Activated CD8-positive, alpha-beta memory T cell treated with anti-CD3 and anti-CD28 coated beads for 4 hours (primary cell): ENCODE data around the gene FXYD4.
"Not testable (repeated sequence)": the region's sequence is repeated elsewhere in the genome, so short reads cannot be mapped to it uniquely, and the experiment has no call there.

Source experiments
- DNase-seq, 2 donors: peaks; one replicate each; pipeline ENCODE4 v3.0.0-alpha.2; 2020; ENCODE audit warnings: low read depth in 2 of 2

Gene FXYD4

DNA sequence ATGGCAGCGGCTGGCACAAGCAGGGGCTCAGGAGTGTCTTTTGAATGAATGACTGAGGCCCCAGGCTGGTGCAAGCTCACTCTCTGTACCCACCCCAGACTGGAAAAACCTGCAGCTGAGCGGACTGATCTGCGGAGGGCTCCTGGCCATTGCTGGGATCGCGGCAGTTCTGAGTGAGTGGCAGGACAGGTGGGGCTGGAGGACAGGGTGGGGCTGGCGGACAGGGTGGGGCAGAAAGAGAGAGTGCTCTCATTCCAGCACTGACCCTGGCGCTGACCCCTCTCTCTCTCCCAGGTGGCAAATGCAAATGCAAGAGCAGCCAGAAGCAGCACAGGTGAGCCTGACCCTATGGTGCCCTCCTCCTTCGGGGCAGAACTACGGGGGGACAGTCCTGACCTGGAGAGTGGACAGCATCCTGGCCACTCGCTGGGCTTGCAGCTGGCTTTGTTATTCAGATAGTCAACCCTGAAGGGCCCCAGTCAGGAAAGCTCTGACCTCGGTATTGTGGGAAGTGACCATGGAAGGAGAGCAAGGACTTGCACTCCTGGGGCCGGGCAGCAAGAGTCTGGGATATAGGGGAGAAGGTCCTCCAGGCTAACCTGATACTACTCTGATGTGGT lies 4.1 kb downstream of the FXYD4 start:
- DNase-seq, result no peak

- no peak for DNase-seq
Measured at GRCh38 chr10:43376046-43376635, 4.7 kb downstream of the FXYD4 start.

DNA sequence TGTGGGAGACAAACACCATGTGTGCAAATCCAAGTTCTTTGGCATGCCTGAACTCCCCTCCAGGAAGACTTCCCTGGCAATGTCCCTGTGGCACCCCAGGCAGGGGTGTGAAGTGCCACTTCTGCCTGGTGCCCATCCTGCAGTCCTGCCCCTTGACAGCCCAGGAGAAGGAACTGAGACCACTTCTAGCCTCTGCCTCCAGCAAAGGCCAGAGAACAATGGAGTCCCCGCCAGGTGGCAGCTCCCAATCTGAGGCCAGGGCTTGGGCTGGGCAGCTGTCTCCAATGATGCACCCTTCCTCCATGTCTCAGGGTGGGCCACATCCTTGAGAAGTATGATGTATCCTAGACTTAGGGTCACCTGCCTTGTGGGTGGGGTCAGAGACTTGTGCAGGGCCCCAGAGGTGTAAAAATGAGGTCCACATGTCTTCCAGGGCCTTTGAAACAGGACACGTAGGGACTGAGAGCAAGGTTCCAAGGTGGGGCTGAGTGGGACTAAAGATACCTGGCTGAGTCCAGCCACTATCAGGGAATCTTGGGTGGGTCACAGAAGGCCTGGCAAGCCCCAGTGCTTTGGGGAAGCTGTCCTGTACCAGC lies 5.5 kb downstream of the FXYD4 start:
- no peak for DNase-seq

GRCh38 chr10:43377424-43377883 lies 6.0 kb downstream of the FXYD4 start:
- DNase-seq, result no peak

DNA sequence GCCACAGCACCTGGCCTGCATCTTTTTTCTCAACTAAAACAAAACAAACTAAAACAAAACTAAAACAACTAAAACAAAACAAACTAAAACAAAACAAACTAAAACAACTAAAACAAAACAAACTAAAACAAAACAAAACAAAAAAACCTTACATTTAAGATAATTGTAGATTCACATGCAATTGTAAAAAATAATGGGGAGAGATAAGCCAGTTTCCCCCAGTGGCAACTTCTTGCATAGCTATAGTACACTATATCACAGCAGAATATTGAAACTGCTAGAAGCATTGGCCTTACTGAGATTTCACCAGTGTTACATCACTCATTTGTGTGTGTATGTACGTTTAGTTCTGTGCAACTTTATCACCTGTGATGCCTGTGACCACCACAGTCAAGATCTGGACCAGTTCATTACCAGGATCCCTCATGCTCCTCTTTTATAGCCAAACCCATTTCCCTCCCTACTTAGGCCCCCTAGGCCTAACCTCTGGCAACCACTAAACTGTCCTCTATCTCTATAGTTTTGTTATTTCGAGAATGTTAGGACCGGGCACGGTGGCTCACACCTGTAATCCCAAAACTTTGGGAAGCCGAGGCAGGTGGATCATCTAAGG lies 9.3 kb downstream of the FXYD4 start:
- no peak for DNase-seq

GRCh38 chr10:43383204-43383971 lies 12.0 kb downstream of the FXYD4 start:
- no peak for DNase-seq

GRCh38 chr10:43384252-43385221 lies 13.1 kb downstream of the FXYD4 start:
- no peak for DNase-seq

DNA sequence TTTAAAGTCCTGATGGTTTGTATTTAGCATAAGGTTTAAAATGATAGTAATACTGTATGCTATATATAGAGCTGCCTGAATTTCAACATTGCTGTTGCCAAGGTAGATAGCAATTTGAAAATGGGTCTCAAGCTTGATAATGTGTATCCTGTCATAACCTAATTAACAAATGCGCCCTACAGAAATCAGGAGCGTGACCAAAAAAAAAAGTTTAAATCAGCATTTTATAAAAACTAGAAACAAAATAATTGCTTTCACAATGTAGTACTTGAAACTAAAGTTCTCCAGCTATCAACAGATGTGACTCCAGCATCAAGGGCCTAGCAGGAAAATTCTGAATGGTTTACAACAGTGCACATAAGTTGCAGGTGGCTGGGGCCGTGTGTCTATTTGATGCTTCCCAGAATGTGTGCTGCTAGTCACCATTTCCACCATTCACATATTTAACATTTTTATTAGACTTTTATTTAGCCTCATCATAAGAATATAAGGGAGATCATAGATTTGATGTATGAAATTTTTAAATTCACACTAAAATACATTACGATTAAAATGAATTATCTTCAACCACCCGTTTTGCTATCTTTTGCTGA lies 14.1 kb downstream of the FXYD4 start:
- no peak for DNase-seq

DNA sequence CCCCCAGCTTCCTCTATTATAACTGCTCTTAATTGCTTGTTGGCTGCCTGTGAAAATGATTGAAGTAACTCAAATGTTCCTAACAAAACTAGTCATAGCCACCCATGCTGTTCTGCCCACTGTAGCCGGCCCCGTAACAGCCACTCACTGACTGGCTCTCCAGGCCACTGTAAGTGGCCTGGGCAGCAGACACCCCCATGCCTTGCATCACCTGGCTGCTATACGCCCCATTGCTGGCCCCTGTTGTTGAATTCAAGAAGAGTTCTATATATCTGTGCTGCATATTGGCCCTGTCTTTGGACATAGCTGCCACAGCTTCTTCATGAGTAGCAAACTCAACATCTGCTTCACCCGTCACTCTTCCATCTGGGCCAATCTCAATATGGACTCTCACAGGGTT lies 15.1 kb downstream of the FXYD4 start:
- DNase-seq, result no peak

GRCh38 chr10:43386981-43387677 lies 15.7 kb downstream of the FXYD4 start:
- DNase-seq, result no peak

- no peak for DNase-seq
Measured at GRCh38 chr10:43387678-43388032, 16.2 kb downstream of the FXYD4 start.

DNA sequence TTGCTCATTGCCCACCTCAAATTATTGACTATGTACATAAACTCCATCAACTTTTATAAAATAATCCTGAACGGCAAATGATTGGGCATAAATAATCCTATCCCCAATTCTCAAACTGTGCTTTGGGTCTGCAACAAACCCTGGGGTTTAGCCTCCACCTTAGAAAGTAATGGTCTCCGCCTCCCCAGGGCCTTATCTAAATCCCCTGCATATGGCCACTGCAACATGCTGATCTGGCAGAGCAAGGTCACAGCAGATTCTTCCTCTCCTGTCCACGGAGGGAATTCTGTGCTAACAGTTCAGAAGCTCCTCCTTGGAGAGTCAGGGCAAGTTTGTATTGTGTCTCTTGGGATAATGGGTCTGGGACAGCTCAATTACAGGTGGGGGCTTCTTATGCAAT lies 18.4 kb downstream of the FXYD4 start:
- no peak for DNase-seq

DNA sequence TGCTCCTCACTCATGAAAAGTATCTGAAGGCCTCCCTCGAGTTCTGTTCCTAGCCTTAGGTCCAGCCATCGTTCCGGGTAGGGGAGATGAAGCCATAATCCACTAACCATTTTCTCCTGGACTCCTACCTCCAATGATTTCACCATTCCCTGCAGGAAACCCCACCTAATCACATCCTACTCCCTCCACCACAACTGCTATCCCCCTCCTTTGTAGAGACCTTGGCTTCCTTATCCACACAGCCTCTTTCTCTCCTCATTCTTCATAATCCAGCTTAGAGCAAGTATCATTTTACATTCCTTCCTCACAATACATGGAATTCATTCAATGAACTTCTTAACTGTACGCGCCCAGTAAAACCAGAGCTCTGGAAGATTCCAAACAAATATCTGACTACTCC lies 18.9 kb downstream of the FXYD4 start:
- no peak for DNase-seq

DNA sequence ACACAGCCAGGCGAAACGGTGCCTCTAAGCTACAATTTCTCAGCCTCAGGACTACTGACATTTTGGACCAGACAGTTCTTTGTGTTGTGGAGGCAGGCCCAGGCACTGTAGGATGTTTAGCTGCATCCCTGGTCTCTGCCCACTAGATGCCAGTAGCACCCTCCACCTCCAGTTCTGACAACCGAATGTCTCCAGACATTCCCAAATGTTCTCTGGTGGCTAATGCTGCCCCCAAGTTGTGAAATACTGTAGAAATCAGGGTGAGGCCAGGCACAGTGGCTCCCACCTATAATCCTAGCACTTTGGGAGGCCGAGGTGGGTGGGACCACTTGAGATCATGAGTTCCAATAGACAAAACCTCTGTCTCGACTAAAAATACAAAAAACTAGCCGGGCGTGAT lies 19.3 kb downstream of the FXYD4 start:
- no peak for DNase-seq

GRCh38 chr10:43391496-43391895 lies 20.1 kb downstream of the FXYD4 start:
- no peak for DNase-seq

- no peak for DNase-seq
Measured at GRCh38 chr10:43392748-43393147, 21.3 kb downstream of the FXYD4 start.

DNA sequence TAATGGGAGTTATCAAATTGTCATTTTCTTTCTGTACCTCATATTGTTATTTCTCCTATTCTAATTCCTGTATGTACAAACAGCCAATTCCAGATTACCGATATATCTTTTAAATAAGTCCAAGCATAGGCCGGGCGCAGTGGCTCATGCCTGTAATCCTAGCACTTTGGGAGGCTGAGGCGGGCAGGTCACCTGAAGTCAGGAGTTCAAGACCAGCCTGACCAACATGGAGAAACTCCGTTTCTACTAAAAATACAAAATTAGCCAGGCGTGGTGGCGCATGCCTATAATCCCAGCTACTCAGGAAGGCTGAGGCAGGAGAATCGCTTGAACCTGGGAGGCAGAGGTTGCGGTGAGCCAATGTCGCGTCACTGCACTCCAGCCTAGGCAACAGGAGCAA lies 21.8 kb downstream of the FXYD4 start:
- DNase-seq, result not testable (repeated sequence)

DNA sequence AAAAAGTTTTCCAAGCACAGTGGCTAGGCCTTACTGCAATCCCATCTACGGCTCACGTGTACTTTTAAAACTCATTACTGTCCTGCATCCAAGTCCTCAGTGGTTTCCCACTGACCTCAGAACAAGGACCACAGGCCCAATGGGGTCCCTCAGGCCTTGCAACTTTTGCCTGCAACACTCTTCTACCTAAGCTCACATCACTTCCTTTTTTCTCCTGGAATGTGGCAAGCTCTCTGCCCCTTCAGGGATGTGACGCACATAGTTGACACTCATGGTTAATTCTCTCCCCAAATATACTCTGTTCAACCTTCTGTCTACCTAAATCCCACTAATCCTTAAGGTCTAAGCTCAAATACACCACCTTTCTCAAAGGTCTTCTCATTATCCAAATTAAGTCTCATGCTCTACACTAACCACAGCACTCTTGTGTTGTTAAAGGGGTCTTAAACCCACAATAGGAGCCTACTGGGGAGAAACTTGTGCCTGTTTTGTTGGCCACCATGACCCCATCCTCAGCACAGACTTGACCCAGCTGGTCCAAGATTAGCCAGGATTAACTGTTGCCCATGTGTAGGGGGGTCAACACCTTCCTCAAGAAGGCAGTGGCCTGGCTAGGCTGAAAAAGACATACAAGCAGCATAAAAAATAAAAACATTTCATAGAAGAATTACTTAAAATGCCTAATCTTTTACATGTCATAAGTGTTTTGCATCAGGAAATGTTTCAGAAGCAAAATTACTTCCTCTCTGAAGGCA lies 22.3 kb downstream of the FXYD4 start:
- DNase-seq, result no peak

- DNase-seq, result no peak
Measured at GRCh38 chr10:43394868-43395267, 23.4 kb downstream of the FXYD4 start.
